ENCODE data around the gene ATP11A.
"Not testable (repeated sequence)": the region's sequence is repeated elsewhere in the genome, so short reads cannot be mapped to it uniquely, and the experiment has no call there.

Gene ATP11A

GRCh38 chr13:112869202-112870050 is 179.6 kb downstream of the ATP11A start:
- no peak for FAIRE-seq

- no peak for FAIRE-seq
Measured at GRCh38 chr13:112870051-112870331, 180.2 kb downstream of the ATP11A start.

- FAIRE-seq = no peak
Measured at GRCh38 chr13:112870737-112871287, 181.0 kb downstream of the ATP11A start.

DNA sequence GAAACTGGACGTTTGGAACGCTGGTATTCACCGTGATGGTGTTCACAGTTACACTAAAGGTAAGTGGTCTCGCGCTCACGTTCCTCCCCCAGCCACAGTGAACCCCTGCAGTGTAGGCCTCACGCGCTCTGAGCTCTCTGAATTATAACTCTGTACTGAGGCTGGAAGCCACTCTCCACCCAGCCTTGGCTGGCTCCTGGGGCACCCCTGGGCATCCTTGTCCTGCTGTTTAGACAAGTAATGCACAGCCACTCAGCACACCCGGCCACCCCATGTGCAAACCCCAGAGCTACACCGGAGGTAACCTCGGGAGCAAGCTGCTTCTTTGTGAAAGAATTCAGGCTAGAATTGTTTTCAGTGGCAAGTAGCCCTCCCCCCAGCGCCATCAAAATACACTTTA is 181.9 kb downstream of the ATP11A start:
- FAIRE-seq = no peak

GRCh38 chr13:112872657-112873631 is 183.1 kb downstream of the ATP11A start:
- not testable (repeated sequence) for FAIRE-seq

GRCh38 chr13:112873851-112874750 is 184.3 kb downstream of the ATP11A start:
- no peak for FAIRE-seq

DNA sequence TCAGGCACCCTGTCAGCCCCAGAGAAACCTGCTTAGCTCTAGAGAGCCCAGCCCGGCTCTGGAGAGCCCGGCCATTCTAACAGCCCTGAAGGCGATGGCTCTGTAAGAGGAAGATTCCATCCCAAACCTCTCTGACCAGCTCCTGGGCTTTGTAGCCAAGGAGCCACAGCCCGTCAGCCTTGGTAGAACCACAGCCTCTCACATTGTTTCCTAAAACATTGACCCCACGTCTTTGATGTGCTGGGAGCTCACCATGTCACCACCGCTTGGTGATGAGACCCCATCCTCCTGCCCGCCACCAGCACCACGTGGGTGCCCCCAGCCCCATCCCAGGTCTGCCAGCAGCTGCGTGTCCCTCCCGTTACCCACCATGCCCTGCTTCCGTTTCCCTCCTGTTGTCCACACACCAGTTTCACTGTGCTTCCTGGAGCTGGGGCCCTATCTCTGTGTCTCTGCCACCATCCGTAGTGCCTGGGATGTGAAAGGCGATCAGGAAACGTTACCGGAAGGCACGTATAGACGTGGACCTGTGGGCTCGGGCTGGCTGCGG is 185.0 kb downstream of the ATP11A start:
- no peak for FAIRE-seq

DNA sequence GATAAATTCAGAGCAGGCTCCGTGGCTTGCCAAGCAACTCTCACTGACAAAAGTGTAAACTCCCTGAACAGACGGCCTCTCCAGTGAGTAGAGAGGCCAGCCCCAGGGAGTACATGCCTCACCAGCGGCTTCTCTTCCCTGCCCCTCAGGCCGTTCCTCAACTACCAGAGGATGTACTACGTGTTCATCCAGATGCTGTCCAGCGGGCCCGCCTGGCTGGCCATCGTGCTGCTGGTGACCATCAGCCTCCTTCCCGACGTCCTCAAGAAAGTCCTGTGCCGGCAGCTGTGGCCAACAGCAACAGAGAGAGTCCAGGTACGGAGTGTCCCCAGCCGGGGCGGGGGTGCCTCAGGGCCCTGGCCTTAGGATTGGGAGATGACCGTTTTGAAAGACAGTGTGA is 185.8 kb downstream of the ATP11A start:
- no peak for FAIRE-seq

GRCh38 chr13:112876305-112877000 is 186.6 kb downstream of the ATP11A start:
- no peak for FAIRE-seq

DNA sequence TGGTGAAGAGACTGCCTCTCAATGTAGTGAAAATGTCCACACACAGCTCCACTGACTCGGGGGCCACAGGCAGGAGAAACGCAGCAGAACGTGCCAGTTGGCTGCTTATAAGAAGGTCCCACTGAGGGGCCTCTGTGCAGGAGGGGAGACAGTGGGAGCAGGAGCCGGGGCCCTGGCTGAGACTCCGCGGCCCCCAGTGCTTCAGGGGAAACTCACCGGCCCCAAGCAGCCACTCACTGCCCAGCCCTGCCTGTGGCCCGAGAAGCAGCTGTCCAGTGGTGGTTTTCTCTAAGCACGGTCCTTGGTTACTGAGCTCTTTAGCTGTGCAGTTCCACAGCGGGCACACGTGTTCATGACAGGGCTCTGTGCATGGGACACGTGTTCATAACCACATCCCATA is 187.2 kb downstream of the ATP11A start:
- no peak for FAIRE-seq

DNA sequence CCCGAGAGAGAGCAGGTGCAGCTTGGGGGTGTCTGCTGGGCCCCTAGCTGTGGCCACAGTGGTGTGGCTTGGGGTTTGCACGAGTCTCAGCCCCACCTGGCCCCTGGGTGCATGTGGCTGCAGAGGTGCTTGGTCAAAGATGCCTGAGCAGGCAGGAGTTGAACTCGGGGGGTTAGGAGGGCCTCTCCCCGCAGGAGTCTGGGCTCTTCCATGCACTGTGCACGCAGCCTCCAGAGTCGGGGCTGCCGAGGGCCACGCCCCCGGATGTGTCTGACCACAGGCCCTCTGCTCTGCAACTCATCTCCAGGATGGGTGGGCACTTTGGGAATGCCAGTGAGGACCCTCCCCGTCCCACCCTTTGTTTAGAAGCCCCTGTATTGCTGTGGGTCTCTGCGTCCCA is 187.7 kb downstream of the ATP11A start:
- no peak for FAIRE-seq

DNA sequence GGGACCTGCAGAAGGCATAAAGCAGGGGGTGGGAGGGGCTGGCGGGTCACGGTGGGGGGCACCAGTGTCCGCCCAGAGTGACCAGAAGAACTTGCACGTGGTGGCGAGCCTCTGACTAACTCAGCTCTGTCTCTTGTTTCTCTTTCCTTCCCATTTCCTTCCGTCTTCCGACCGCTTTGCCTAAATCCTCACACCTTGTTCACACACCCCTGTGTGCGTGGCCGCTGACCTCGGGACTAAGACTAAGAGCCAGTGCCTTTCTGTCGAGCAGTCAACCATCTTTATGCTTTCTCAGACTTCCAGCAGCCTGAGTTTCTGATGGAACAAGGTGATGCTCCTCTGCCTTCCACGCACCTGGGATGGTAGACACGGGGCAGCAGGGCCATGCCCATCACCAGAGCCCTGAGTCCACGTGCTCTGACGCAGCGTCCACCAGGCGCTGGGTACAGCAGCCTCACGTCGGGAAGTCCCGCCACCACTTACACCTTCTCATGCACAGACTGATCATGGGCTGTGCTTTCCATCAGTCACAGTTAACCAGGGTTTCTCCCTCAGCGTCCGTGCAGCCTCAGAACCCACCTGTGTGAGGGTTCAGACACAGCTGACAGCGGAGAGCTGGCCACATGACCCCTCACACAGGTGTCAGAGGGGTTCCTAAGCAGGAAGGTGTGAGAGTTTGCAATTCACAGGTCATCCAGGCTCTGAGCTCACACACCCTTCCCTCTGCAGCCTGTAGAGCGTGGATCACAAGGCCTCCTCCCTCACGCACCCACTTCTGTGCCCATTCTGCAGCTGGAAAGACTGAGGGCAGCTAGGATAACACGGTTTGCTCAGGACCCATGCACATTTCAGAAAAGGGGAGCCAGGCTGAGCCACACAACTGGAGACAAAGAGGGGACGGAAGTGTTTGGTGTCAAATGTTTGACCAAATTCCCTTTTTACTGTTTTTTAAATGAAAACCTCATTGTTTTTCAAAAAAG is 188.4 kb downstream of the ATP11A start:
- no peak for FAIRE-seq

DNA sequence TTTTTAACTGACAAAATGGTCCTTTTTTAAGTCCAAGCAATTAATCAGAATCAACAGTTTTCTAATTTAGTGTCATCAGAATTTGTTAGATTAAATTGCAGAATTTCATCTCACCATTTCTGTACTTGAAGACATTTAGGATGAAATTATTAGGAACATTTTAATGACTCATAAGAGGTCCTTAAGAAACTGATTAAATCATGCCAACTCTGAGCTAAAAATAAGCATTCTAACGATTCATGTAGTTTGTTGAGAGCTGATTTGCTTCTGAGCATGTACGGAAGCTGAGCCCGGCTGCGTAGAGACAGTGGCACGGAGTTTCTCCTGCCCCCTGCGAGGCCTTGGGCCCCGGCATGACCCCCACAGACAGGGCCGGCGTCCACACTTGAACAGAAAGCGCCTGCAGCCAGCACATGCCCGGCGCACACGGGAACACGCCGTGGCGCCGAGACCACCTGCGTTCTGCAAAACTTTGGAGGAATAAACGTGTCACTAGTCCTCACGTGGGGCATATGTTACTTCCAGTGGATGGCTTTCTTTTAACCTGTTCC is 189.5 kb downstream of the ATP11A start:
- no peak for FAIRE-seq

DNA sequence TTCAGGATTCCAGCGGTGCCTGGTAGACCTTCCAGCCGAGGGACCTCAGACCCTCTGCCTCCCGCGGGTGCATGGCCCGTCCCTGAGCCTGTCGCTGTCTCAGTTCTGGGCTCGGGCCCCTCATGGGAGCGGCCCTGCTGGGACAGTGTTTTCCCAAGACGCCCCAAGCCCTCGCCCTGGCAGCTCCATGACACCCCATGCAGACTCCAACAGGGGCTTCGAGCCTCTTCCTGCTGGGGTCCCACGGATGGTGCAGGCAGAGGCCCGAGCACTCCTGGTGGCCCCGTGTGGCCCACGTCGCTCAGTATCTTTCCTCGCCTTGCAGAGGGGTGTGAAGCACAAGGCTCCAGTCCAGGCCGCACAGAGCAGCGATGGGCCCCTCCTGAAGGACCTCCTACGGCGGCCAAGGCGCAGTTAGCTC is 190.4 kb downstream of the ATP11A start:
- FAIRE-seq = no peak

- no peak for FAIRE-seq
Measured at GRCh38 chr13:112880976-112881540, 191.2 kb downstream of the ATP11A start.

- no peak for FAIRE-seq
Measured at GRCh38 chr13:112881656-112882554, 192.1 kb downstream of the ATP11A start.

GRCh38 chr13:112882555-112883024 is 192.8 kb downstream of the ATP11A start:
- FAIRE-seq = no peak

DNA sequence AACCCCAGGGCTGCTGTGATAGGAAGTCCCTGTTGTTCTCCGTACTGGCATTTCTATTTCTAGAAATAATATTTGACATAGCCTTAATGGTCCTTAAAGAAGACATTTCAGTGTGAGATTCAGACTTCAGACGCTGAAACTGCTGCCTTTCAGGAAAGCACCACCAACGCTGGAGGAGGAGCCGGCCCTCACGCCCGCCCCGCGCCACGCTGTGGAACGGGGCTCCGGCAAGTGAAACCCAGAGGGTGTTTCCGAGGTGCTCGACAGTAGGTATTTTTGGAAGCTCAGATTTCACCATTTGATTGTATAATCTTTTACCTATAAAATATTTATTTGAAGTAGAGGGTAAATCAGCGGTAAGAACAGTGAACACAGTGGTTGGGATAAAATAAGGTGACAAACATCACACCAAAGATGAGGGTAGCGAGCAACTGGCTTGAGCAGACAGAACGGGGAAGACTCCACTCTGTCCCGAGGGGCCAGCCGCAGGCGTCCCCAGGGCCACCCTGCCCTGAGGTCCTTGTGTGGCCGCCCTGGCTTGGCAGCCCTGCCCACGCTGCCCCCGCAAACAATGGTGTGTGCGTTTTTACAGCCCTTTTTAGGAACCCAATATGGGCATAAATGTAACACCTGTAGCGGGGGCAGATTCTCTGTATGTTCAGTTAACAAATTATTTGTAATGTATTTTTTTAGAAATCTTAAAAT is 193.6 kb downstream of the ATP11A start:
- no peak for FAIRE-seq
